Measurements from ENCODE around the gene BBC3. TPM values are rescaled to one million over a fixed set of nuclear protein-coding genes. Genes with fewer than 3 reads are reported as not detected.
A peak's percentile ranks its signal among the peaks of the same experiment; 100 is the strongest.
"Not testable (repeated sequence)": the region's sequence is repeated elsewhere in the genome, so short reads cannot be mapped to it uniquely, and the experiment has no call there.

Gene BBC3, protein sequence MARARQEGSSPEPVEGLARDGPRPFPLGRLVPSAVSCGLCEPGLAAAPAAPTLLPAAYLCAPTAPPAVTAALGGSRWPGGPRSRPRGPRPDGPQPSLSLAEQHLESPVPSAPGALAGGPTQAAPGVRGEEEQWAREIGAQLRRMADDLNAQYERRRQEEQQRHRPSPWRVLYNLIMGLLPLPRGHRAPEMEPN
- total RNA-seq: 11.2 TPM

DNA sequence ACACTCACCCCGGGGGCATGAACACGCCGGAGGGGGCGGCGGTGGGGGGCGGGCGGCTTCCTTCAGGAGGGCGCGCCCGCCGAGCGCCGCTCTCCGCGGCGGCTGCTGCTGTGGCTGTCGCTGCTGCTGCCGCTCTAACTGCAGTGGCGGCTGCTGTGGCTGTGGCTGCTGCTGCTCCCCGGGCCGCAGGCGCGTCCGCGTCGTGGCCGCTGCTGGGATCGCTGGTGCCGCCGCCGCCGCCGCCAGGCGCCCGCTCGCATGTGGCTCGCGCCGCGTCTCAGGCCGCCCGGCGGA, at the start of gene BBC3:
TSS of gene BBC3 (minus strand) at position 279 of the 294 bp plus-strand sequence. CDS start 2,768 bp downstream, outside the sequence.
- DNase-seq (ENCODE audit: low spot score): no peak

- peak; percentile 22 for DNase-seq (ENCODE audit: low spot score)
Observed at GRCh38 chr19:47280183-47280797, 49.3 kb upstream of the BBC3 start.

- not testable (repeated sequence) for DNase-seq (ENCODE audit: low spot score)
Observed at GRCh38 chr19:47276513-47276912, 45.5 kb upstream of the BBC3 start.

DNA sequence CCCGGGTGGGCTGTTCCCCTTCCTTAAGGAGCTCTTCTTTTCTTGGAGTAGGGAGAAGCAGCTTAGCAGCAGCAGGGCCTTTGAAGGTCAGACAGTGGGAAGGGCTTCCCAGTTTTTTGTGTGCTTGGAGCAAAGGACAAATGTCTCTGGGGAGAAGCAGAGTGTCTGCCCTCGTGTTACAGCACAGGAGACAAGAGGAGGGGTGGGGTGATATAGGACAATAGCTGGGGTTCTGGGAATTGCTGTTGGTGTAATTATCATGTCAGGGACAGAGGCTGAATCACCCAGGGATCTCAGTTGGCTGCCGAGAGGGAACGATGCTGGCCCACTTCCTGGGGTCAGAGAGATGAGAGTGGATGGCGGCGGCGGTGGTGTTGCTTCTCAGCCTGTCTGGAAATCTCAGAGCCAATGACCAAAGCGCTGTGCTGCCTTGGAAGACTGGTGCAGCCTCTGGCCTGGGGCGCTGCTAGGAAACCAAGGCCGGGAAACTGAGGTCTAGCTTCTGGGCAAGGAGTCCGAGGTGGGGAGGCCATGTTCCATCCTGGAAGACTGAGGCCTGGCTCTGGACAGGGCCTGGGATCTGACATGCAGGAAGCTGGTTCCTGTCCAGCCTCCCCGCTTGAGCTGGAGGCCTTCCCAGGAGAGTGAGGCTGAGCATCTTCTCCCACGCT, 44.9 kb upstream of the BBC3 start:
- DNase-seq (ENCODE audit: low spot score): peak; percentile 41

GRCh38 chr19:47274891-47275761, 44.1 kb upstream of the BBC3 start:
- DNase-seq (ENCODE audit: low spot score): peak; percentile 38

GRCh38 chr19:47274071-47274890, 43.3 kb upstream of the BBC3 start, which contains the start of gene INAFM1:
TSS of gene INAFM1 (plus strand) at chr19:47274885. CDS start at chr19:47274920, 35 bp downstream.
- peak; percentile 98 for DNase-seq (ENCODE audit: low spot score)

- peak; percentile 94 for DNase-seq (ENCODE audit: low spot score)
Observed at GRCh38 chr19:47273313-47274070, 42.5 kb upstream of the BBC3 start.

DNA sequence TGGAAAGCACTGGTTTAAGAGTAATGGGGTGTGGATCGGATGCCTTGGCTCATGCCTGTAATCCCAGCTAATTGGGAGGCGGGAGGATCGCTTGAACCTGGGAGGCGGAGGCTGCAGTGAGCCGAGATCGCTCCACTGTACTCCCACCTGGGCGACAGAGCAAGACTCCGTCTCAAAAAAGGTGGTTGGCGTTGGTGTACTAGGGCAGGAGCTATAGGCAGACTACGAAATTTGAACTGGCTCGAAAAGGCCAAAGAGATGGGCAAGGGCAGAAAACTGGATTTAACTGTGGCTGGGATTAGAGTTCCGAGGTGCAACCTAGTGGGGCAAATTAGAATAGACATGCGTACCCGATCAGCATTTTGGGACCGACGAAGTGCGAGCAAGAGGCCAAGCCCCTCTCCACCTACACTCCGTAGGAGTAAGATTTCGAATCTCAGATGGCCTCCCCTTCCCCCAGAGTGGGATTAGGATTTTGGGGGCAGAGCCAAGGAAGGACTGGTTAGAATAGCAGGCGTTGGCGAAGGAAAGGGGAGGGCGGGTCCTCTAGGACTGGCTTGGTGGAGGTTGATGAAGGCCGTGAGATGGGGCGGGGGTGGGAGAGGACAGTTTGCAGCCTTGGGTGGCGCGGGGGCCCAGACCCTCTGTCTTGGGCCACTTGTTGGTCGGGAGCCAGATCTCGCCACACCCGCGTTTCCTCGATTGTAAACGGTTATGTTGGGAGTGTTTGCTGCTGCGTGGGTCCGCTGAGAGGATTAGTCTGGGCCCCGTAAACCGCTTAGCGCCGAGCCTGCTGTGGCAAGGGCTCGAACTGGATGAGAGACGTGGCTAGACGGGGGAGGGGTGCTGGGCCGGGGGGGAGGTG, 41.7 kb upstream of the BBC3 start:
- DNase-seq (ENCODE audit: low spot score): peak; percentile 34

DNA sequence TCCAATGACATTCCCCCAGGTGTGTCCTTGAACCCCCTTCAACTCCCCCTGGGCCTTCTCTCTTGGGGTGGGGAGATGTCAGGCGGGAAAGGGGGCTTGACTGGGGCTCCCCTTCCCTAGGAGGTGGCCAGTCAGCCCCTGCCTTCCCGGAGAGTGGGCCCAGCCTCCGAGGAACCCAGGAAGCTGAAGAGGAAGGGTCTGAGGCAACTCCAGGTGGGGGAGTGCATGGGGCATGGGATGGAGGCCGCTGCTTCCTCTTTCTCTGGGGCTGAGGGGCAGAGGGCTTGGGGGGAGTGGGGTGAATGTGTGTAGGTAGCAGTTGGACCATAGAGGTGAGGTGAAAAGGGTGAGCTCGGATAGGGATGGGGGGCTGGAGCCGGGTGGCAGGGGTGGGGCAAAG, 41.0 kb upstream of the BBC3 start:
- no peak for DNase-seq (ENCODE audit: low spot score)

GRCh38 chr19:47270408-47270807, 39.4 kb upstream of the BBC3 start:
- no peak for DNase-seq (ENCODE audit: low spot score)

DNA sequence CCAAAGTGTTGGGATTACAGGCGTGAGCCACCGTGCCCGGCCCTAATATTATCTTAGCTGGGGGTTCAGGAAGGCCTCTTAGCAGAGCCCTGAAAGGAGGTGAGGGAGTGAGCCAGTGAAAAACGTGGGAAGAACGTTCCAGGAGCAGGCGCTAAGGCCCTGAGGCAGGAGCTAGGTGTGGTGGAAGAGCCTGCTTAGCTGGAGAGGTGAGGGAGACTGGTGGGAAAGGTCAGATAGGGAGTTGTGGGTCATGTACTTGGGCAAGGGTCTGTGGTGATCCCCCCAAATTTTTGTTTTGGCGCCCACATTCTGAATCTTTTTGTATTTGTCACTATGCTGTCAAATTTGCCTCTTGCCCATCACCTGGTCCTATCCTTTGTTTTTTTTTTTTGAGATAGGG, 38.6 kb upstream of the BBC3 start:
- DNase-seq (ENCODE audit: low spot score): no peak

- DNase-seq (ENCODE audit: low spot score): no peak
Observed at GRCh38 chr19:47268028-47268427, 37.0 kb upstream of the BBC3 start.

- DNase-seq (ENCODE audit: low spot score): no peak
Observed at GRCh38 chr19:47267350-47267759, 36.4 kb upstream of the BBC3 start.

- no peak for DNase-seq (ENCODE audit: low spot score)
Observed at GRCh38 chr19:47266401-47266941, 35.5 kb upstream of the BBC3 start.

GRCh38 chr19:47264629-47265028, 33.6 kb upstream of the BBC3 start:
- DNase-seq (ENCODE audit: low spot score): no peak

GRCh38 chr19:47261946-47262793, 31.2 kb upstream of the BBC3 start:
- not testable (repeated sequence) for DNase-seq (ENCODE audit: low spot score)

- DNase-seq (ENCODE audit: low spot score): no peak
Observed at GRCh38 chr19:47260476-47260875, 29.5 kb upstream of the BBC3 start.

DNA sequence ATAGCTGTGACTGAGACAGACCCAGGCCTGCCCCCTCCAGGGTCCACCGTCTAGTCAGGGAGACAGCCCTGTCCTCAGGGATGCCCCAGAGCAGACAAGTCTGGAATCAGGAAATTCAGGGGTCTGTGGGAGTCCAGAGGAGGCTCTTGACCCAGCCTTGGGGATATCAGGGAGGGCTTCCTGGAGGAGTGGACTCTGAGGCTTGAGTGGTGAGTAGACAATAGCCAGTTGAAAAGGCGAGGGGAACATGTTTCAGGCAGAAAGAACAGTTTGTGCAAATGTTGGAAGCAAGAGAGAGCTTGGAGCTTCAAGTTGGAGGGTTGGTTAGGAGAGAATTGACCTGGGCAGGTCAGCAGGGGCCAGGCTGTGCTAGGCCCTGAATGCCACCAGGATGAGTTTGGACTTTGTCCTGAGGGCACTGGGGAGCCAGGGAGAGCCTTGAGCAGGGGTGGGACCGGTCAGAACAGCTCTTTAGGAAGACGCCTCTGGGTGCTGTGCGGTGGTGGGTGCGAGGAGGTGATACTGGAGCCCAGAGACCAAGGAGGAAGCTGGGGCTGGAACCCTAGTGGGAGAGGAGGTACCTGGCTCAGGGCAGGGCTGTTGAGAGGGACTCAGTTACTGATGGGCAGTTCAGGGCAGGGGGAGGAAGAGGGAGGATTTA, 28.0 kb upstream of the BBC3 start:
- no peak for DNase-seq (ENCODE audit: low spot score)

Measured in mucosa of gallbladder (tissue), 1 donor.